HepG2 (cell line): ENCODE data around the gene INF2. TPM values are rescaled to one million over a fixed set of nuclear protein-coding genes. Genes with fewer than 3 reads are reported as not detected.
A peak's percentile ranks its signal among the peaks of the same experiment; 100 is the strongest.

ENCODE experiments used
- ATAC-seq: fragments of 200-7000 bp; cut with Tn5 transposase; 3 replicates; pipeline ENCODE4 v1.9.1; 2020; ENCODE audit warnings: mild to moderate bottlenecking, moderate library complexity
- BruUV-seq: library from RNA; stranded (reverse); fragments of 400-500 nt; replicated peaks from 2 replicates; lab custom pipeline; 2021; lab: Mats Ljungman, UMichigan
- CTCF ChIA-PET: fragments of 300-600 bp; formaldehyde crosslinking; extraction: SDS; loops from one replicate; lab custom pipeline; 2021; ENCODE audit warnings: low total read pairs, inconsistent platforms, low intra/inter-chr PET ratio; lab: Yijun Ruan, JAX
- POLR2A ChIA-PET: fragments of 350-600 bp; sonication (Branson Sonifier 250); formaldehyde crosslinking; loops from one replicate; lab custom pipeline; 2020; ENCODE audit warnings: antibody characterized with exemption, inconsistent platforms; lab: Yijun Ruan, JAX
- DNase-seq: peaks from one replicate; pipeline ENCODE4 v3.0.0-alpha.2; 2015; ENCODE audit warnings: low spot score
- FAIRE-seq: peaks from 3 replicates; lab custom pipeline; 2011; peaks lifted over from hg19 to GRCh38; lab: Jason Lieb, UNC
- H2AFZ ChIP-seq: one replicate; pipeline ENCODE4 v1.6.1; 2011; ENCODE audit warnings: low read length, inconsistent platforms
- H3K27ac ChIP-seq: fragments of 300-600 bp; 3 replicates; pipeline ENCODE4 v1.8.0; 2011; ENCODE audit warnings: mixed run types, mild to moderate bottlenecking, mixed read lengths, low read length, inconsistent platforms; ENCODE audit not compliant: insufficient read depth; ENCODE audit errors: extremely low read length
- H3K27me3 ChIP-seq, 2 experiments: fragments of 200-600 bp in 1 of 2; 2 replicates in 1 of 2; 3 replicates in 1 of 2; pipeline versions ENCODE4 v1.6.0 to v1.8.0; 2011; ENCODE audit warnings: low read length in 2 of 2, mild to moderate bottlenecking in 2 of 2, moderate library complexity in 2 of 2, inconsistent platforms in 1 of 2; ENCODE audit not compliant: insufficient read depth in 2 of 2, control insufficient read depth in 1 of 2
- H3K36me3 ChIP-seq, 2 experiments: fragments of 200-600 bp in 1 of 2; replicated peaks in 1 of 2; 2 replicates in 1 of 2; 3 replicates in 1 of 2; pipeline versions ENCODE4 v1.5.1 to v1.8.0; 2011; ENCODE audit warnings: low read length in 2 of 2, inconsistent platforms in 1 of 2; ENCODE audit not compliant: insufficient read depth in 2 of 2, control insufficient read depth in 1 of 2
- H3K4me1 ChIP-seq: 2 replicates; pipeline ENCODE4 v1.5.1; 2012; ENCODE audit warnings: low read length, inconsistent platforms; ENCODE audit not compliant: insufficient read depth
- H3K4me2 ChIP-seq: 2 replicates; pipeline ENCODE4 v1.6.0; 2011; ENCODE audit warnings: low read depth, low read length, inconsistent platforms
- H3K4me3 ChIP-seq, 3 experiments: fragments of 200-600 bp in 1 of 3; sonication (generic), shearing (Covaris generic) in 1 of 3; replicated peaks in 1 of 3; 2 replicates each; pipeline ENCODE4 v1.5.1; 2011 to 2016; ENCODE audit warnings: low read length in 3 of 3, inconsistent platforms in 2 of 3, low read depth in 2 of 3, mild to moderate bottlenecking in 2 of 3, control low read depth in 1 of 3, mixed read lengths in 1 of 3; ENCODE audit not compliant: insufficient read depth in 1 of 3
- H3K79me2 ChIP-seq: one replicate; pipeline ENCODE4 v1.6.1; 2011; ENCODE audit warnings: low read length, inconsistent platforms; ENCODE audit not compliant: insufficient read depth
- H3K9ac ChIP-seq: 2 replicates; pipeline ENCODE4 v1.6.0; 2011; ENCODE audit warnings: mild to moderate bottlenecking, low read depth, low read length, inconsistent platforms; ENCODE audit not compliant: insufficient read depth
- H3K9me3 ChIP-seq: 2 replicates; pipeline ENCODE4 v1.5.1; 2012; ENCODE audit warnings: mild to moderate bottlenecking, low read length
- H4K20me1 ChIP-seq: 2 replicates; pipeline ENCODE4 v1.6.0; 2011; ENCODE audit warnings: inconsistent platforms, mild to moderate bottlenecking, low read length, moderate library complexity; ENCODE audit not compliant: insufficient read depth
- ATF7 ChIP-seq, 2 experiments: fragments of 450-650 bp in 1 of 2; sonication (generic) in 1 of 2; formaldehyde crosslinking in 1 of 2; IDR thresholded peaks; 2 replicates each; pipeline versions ENCODE4 v1.4.0 to v1.6.1; 2016 to 2020; ENCODE audit warnings: antibody characterized with exemption in 1 of 2, mild to moderate bottlenecking in 1 of 2, missing genetic modification reagents in 1 of 2
- E2F5 ChIP-seq: sonication (generic); formaldehyde crosslinking; conservative IDR thresholded peaks from 2 replicates; pipeline ENCODE4 v1.4.0; 2020; ENCODE audit warnings: missing genetic modification reagents
- FOXM1 ChIP-seq: sonication (generic); formaldehyde crosslinking; IDR thresholded peaks from 2 replicates; pipeline ENCODE4 v1.5.0; 2020; ENCODE audit warnings: missing genetic modification reagents
- HNRNPL ChIP-seq: fragments of 200-400 bp; formaldehyde crosslinking; IDR thresholded peaks from 2 replicates; pipeline ENCODE4 v1.6.1; 2017; ENCODE audit warnings: mild to moderate bottlenecking, low read depth, low read length
- HNRNPLL ChIP-seq: fragments of 200-400 bp; formaldehyde crosslinking; IDR thresholded peaks from 2 replicates; pipeline ENCODE4 v1.6.1; 2017; ENCODE audit warnings: mild to moderate bottlenecking, low read depth, low read length; ENCODE audit not compliant: poor library complexity, severe bottlenecking
- NPAS2 ChIP-seq: sonication (generic); formaldehyde crosslinking; IDR thresholded peaks from 2 replicates; pipeline ENCODE4 v1.8.0; 2022; ENCODE audit warnings: mild to moderate bottlenecking, missing genetic modification reagents, borderline replicate concordance
- POLR2AphosphoS5 ChIP-seq: IDR thresholded peaks from 2 replicates; pipeline ENCODE4 v1.6.1; 2012; ENCODE audit warnings: low read depth, low read length
- TFDP2 ChIP-seq: sonication (generic); formaldehyde crosslinking; IDR thresholded peaks from 2 replicates; pipeline ENCODE4 v1.4.0; 2020; ENCODE audit warnings: missing genetic modification reagents
- ZBTB10 ChIP-seq: sonication (generic); formaldehyde crosslinking; IDR thresholded peaks from 2 replicates; pipeline ENCODE4 v1.4.0; 2020; ENCODE audit warnings: missing genetic modification reagents, borderline replicate concordance
- ZNF225 ChIP-seq: sonication (generic); formaldehyde crosslinking; IDR thresholded peaks from 2 replicates; pipeline ENCODE4 v1.4.0; 2020; ENCODE audit warnings: mild to moderate bottlenecking, missing genetic modification reagents
- ZNF335 ChIP-seq: sonication (generic); formaldehyde crosslinking; IDR thresholded peaks from 2 replicates; pipeline ENCODE4 v1.4.0; 2020; ENCODE audit warnings: missing genetic modification reagents
- ZNF34 ChIP-seq: sonication (generic); formaldehyde crosslinking; IDR thresholded peaks from 2 replicates; pipeline ENCODE4 v1.4.0; 2020; ENCODE audit warnings: mild to moderate bottlenecking, missing genetic modification reagents, borderline replicate concordance
- ZNF512B ChIP-seq: sonication (generic); formaldehyde crosslinking; IDR thresholded peaks from 2 replicates; pipeline ENCODE4 v1.5.1; 2020; ENCODE audit warnings: missing genetic modification reagents, mild to moderate bottlenecking, borderline replicate concordance
- ZNF615 ChIP-seq: sonication (generic); formaldehyde crosslinking; IDR thresholded peaks from 2 replicates; pipeline ENCODE4 v1.5.0; 2020; ENCODE audit warnings: mild to moderate bottlenecking, missing genetic modification reagents, borderline replicate concordance
- WGBS: methylation state at CpG from one replicate; pipeline ENCODE4 v1.1.6; 2017; ENCODE audit warnings: low lambda C conversion rate; 5-methylcytosine and 5-hydroxymethylcytosine counted together
- in situ Hi-C: cut with HindIII; loops from 2 replicates; pipeline ENCODE4 v1.10.0; 2017; ENCODE audit warnings: low pct_unique_long_range_greater_than_20kb; ENCODE audit not compliant: extremely low pct_ligation_motif_present
- intact Hi-C: fragments of 100-400 bp; cut with micrococcal nuclease; formaldehyde crosslinking; loops from one replicate; pipeline ENCODE4 v1.10.0; 2022; ENCODE audit not compliant: unreplicated experiment
- polyA plus RNA-seq, 8 experiments: library from polyadenylated mRNA; depleted of rRNA in 3 of 8; stranded (reverse) in 7 of 8; unstranded in 1 of 8; fragments of >200 nt; fragmentation: Illumina TruSeq in 4 of 8; extraction: Trizol in 4 of 8; gene quantifications; 2 replicates each; pipeline versions ENCODE4 v1.2.1 to v1.2.3, GENCODE V29; 2011 to 2016; ENCODE audit warnings: low read depth in 4 of 8, missing spikeins in 1 of 8, mixed read lengths in 1 of 8; ENCODE audit not compliant: insufficient read depth in 1 of 8
- total RNA-seq, 5 experiments: library from RNA; depleted of rRNA; stranded (reverse); fragments of >200 nt; fragmentation: Illumina TruSeq; extraction: Trizol; gene quantifications; 2 replicates each; pipeline ENCODE4 v1.2.3, GENCODE V29; 2016; ENCODE audit warnings: low read depth in 1 of 5

Gene INF2
- total and polyA plus RNA-seq, 2 of the 13 experiments (the other 11 are each of a cell fraction or from before 2014, with no cell fraction given), result 16.4 to 26.4 TPM

GRCh38 chr14:104726600-104727451 is 37.4 kb downstream of the INF2 start (continued):
- TF ChIP-seq ZBTB10 (0 out of 2 replicates have a peak, but pooled peaks have one; percentile 33), ZNF615 (CRISPR knock-in tag) (no peak), ATF7 (IDR thresholded peaks at IDR 0.05) (no peak), ATF7 (CRISPR knock-in tag; IDR thresholded peaks at IDR 0.05) (peak; percentile 67; the same call in 1 of the 2 replicates)

GRCh38 chr14:104728631-104729030 is 39.2 kb downstream of the INF2 start:
- FAIRE-seq (no peak), ATAC-seq (no peak), DNase-seq (no peak)
- WGBS, result 83% methylated on average over 10 of the region's 17 CpGs
- intact Hi-C loops, result no loop called here
- Histone ChIP-seq H3K9ac (no peak overlapping the region), H3K27ac (no peak overlapping the region), H3K4me3 (no peak overlapping the region), H2AFZ (no peak overlapping the region), H3K4me1 (peaks cover 67% of the 10 kb centered on the region), H3K27me3 (peaks cover 0 to 3% of the 10 kb centered on the region in 2 experiments; a peak in 1 of 5 replicates), H4K20me1 (no peaks in the 10 kb centered on the region), H3K4me2 (no peak overlapping the region), H3K79me2 (no peaks in the 10 kb centered on the region), H3K36me3 (no peaks in the 10 kb centered on the region), H3K9me3 (no peaks in the 10 kb centered on the region)
- in situ Hi-C loops, result no loop called here
- ChIA-PET POLR2A (no interaction called here), CTCF (no interaction called here)
- BruUV-seq, result no TSS peak
- TF ChIP-seq ZNF335 (CRISPR knock-in tag) (no peak), POLR2AphosphoS5 (peak; percentile 21; the same call in 1 of the 2 replicates), TFDP2 (CRISPR knock-in tag) (no peak), HNRNPLL (no peak), E2F5 (no peak), ZNF225 (CRISPR knock-in tag) (no peak), HNRNPL (0 out of 2 replicates have a peak, but pooled peaks have one; percentile 10), FOXM1 (no peak), ZNF512B (no peak), ZNF34 (CRISPR knock-in tag) (no peak), NPAS2 (CRISPR knock-in tag) (no peak)
